HG03159 (cell line): ENCODE measurements around the gene CD4.

Source experiments
- ATAC-seq: cut with Tn5 transposase; IDR thresholded peaks from one replicate; pipeline ENCODE4 v1.9.1; 2021; ENCODE audit warnings: mild to moderate bottlenecking, moderate library complexity; ENCODE audit not compliant: unreplicated experiment

The CD4 gene

GRCh38 chr12:6777386-6777785 is 11.9 kb upstream of the CD4 start:
- ATAC-seq, result no peak

GRCh38 chr12:6778217-6778573 is 11.1 kb upstream of the CD4 start:
- ATAC-seq, result no peak

GRCh38 chr12:6778574-6779550 is 10.5 kb upstream of the CD4 start:
- no peak for ATAC-seq

GRCh38 chr12:6779708-6780432 is 9.5 kb upstream of the CD4 start:
- no peak for ATAC-seq

- no peak for ATAC-seq
Measured at GRCh38 chr12:6780573-6780972, 8.8 kb upstream of the CD4 start.

DNA sequence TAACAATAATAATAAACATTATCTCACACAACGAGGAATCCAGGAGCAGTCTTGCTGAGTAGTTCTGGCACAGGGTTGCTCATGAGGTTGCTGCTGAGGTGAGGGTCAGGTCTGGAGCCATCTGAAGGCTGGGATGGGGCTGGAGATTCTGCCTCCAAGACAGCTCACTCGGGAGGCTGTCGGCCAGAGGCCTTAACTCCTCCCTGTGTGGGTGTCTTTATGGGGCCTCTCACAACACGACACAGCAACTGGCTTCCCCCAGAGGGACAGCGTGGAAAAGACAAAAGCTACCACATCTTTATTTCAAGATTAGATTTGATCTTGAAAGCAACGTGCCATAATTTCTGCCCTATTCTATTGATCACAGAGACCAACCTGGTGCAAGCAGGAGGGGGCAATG is 7.2 kb upstream of the CD4 start:
- no peak for ATAC-seq

DNA sequence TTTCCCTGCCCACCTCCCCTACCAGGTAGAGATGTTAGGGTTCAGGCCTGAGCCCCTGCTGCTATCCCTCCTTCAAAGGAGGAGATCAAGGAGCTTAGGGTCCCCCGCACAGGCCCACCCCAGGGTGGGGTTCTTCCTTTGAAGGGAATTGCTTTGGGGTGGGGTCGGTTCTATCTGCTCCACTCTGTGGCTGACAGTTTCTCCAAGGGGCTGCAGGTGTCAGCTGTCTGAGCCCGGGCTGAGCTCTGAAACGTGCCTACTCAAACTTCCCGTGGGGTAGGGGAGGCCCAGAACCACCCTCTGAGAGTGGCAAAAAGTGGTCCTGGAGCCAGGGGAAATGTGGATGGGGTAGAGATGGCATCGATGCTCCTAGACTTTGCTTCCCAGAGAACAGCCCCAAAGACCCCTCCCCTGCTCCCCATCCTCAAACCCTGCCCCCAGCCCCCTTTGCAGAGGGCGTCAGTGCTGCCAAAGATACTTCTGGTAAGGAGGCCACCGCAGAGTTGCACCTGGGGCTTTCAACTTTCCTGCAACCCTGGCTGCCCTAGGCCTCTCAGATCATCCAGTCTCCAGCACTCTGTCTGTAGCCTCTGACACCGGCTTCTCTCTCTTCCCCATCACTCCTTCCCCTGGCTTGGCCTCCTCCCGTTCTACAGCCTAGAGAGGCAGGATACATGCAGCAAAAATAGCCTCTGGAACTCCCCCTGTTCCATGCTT is 6.3 kb upstream of the CD4 start:
- ATAC-seq, result no peak

GRCh38 chr12:6783828-6784227 is 5.5 kb upstream of the CD4 start:
- no peak for ATAC-seq

DNA sequence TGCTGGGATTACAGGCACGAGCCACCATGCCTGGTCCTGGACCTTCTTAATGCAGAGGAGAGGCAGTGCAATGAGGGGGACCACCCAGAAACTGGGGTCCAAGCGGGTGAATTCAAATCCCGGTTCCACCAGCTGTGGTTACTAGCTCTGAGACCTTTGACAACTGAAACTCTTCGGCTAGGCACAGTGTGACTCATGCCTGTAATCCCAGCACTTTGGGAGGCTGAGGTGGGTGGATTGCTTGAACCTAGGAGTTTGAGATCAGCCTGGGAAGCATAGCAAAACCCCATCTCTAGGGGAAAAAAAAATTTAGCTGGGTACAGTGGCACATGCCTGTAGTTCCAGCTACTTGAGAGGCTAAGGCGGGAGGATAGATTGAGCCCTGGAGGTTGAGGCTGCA is 5.0 kb upstream of the CD4 start:
- ATAC-seq, result no peak

- ATAC-seq, result no peak
Measured at GRCh38 chr12:6784761-6785160, 4.6 kb upstream of the CD4 start.

- no peak for ATAC-seq
Measured at GRCh38 chr12:6786416-6787094, 2.8 kb upstream of the CD4 start.

DNA sequence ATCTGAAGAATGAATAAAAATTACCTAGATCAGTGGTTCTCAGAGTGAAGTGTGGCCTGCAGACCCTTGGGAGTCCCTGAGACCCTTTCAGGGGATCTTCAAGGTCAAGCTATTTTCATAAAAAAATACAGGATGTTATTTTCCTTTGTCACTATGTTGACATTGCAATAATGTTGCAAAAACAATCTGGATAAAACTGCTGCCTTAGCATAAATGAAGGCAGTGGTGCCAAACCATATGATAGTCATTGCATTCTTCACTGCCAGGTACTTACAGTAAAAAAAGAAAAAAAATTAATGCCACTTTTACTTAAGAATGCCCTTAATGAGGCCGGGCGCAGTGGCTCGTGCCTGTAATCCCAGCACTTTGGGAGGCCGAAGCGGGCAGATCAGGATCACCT is 2.0 kb upstream of the CD4 start:
- no peak for ATAC-seq

- ATAC-seq, result no peak
Measured at GRCh38 chr12:6790496-6791150, 1.3 kb downstream of the CD4 start.

- ATAC-seq, result no peak
Measured at GRCh38 chr12:6791931-6792520, 2.7 kb downstream of the CD4 start.

GRCh38 chr12:6792522-6793201 is 3.3 kb downstream of the CD4 start:
- ATAC-seq, result no peak

- no peak for ATAC-seq
Measured at GRCh38 chr12:6795088-6795487, 5.8 kb downstream of the CD4 start.

- no peak for ATAC-seq
Measured at GRCh38 chr12:6796576-6796975, 7.2 kb downstream of the CD4 start.

- ATAC-seq, result no peak
Measured at GRCh38 chr12:6799147-6799546, 9.8 kb downstream of the CD4 start.

DNA sequence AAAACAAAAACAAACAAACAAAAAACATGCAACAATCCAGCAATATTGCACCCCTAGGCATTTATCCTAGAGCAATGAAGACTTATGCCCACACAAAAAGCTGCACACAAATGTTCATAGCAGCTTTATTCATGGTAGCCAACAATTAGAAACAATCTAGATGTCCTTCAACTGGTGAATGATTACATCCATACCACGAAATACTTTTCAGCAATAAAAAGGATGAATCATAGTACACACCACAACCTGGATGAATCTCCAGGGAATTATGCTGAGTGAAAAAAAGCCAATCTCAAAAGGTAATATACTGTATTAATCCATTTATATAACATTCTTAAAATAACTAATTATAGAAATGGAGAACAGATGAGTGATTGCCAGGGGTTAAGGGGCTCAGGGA is 17.8 kb downstream of the CD4 start:
- ATAC-seq, result no peak

DNA sequence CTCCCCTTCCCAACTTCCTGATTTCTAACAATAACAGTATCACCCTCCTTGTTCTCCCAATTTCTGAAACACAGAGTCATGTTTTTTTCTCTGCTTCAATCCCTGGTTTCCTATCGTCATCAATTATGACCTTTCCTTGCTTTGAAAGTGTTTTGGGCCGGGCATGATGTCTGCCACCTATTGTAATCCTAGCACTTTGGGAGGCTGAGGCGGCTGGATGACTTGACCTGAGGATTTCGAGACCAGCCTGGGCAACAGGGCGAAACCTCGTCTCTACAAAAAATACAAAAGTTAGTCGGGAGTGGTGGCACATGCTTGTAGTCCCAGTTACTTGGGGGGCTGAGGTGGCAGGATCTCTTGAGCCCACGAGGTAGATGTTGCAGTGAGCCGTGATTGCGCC is 19.7 kb downstream of the CD4 start:
- ATAC-seq, result no peak
